CD14-positive monocyte (primary cell): ENCODE data around the gene KIF3B. TPM values are rescaled to one million over a fixed set of nuclear protein-coding genes. Genes with fewer than 3 reads are reported as not detected.
A peak's percentile ranks its signal among the peaks of the same experiment; 100 is the strongest.

ENCODE experiments used
- DNase-seq, 3 donors: peaks; one replicate each; pipeline ENCODE4 v3.0.0-alpha.2; 2011 to 2022
- H2AFZ ChIP-seq: 2 replicates; pipeline ENCODE4 v1.6.0; 2012; ENCODE audit warnings: mild to moderate bottlenecking, low read depth, low read length, inconsistent platforms; ENCODE audit not compliant: insufficient read depth, poor library complexity, severe bottlenecking
- H3K27ac ChIP-seq, 2 donors: 1 replicate in 1 of 2; 2 replicates in 1 of 2; pipeline ENCODE4 v1.5.1; 2012 to 2013; ENCODE audit warnings: low read length in 2 of 2, control low read depth in 1 of 2, inconsistent platforms in 1 of 2, low read depth in 1 of 2, mild to moderate bottlenecking in 1 of 2
- H3K27me3 ChIP-seq, 2 donors: one replicate each; pipeline versions ENCODE4 v1.6.0 to v1.6.1; 2011 to 2013; ENCODE audit warnings: low read length in 2 of 2; ENCODE audit not compliant: control insufficient read depth in 2 of 2, insufficient read depth in 2 of 2
- H3K36me3 ChIP-seq, 2 donors: replicated peaks in 1 of 2; 1 replicate in 1 of 2; 2 replicates in 1 of 2; pipeline versions ENCODE4 v1.5.1 to v1.6.1; 2012 to 2013; ENCODE audit warnings: low read length in 2 of 2, control low read depth in 1 of 2, inconsistent platforms in 1 of 2, mild to moderate bottlenecking in 1 of 2; ENCODE audit not compliant: insufficient read depth in 2 of 2, control insufficient read depth in 1 of 2
- H3K4me1 ChIP-seq, 2 donors: 1 replicate in 1 of 2; 2 replicates in 1 of 2; pipeline versions ENCODE4 v1.5.1 to v1.6.1; 2012 to 2013; ENCODE audit warnings: low read length in 2 of 2, control low read depth in 1 of 2, inconsistent platforms in 1 of 2, mild to moderate bottlenecking in 1 of 2, moderate library complexity in 1 of 2; ENCODE audit not compliant: insufficient read depth in 2 of 2, control insufficient read depth in 1 of 2
- H3K4me2 ChIP-seq: replicated peaks from 2 replicates; pipeline ENCODE3; 2012; ENCODE audit warnings: low read length, moderate library complexity, mild to moderate bottlenecking; ENCODE audit not compliant: poor library complexity, severe bottlenecking; ENCODE audit errors: extremely low read depth
- H3K4me3 ChIP-seq, 3 experiments: fragments of 200-600 bp in 1 of 3; sonication (generic) in 1 of 3; replicated peaks in 1 of 3; 1 replicate in 2 of 3; 2 replicates in 1 of 3; pipeline ENCODE4 v1.5.1; 2011 to 2013; ENCODE audit warnings: low read length in 3 of 3, mild to moderate bottlenecking in 3 of 3, control low read depth in 2 of 3, low read depth in 2 of 3, inconsistent platforms in 1 of 3, moderate library complexity in 1 of 3
- H3K79me2 ChIP-seq: 2 replicates; pipeline ENCODE4 v1.6.0; 2012; ENCODE audit warnings: mild to moderate bottlenecking, control low read depth, inconsistent platforms, low read length, moderate library complexity; ENCODE audit not compliant: insufficient read depth
- H3K9ac ChIP-seq: 2 replicates; pipeline ENCODE4 v1.6.0; 2017; ENCODE audit warnings: low read length, mild to moderate bottlenecking; ENCODE audit not compliant: insufficient read depth, poor library complexity, severe bottlenecking
- H3K9me3 ChIP-seq, 2 donors: replicated peaks in 1 of 2; 1 replicate in 1 of 2; 2 replicates in 1 of 2; pipeline versions ENCODE4 v1.5.1 to v1.6.1; 2012 to 2013; ENCODE audit warnings: low read length in 2 of 2, control low read depth in 1 of 2; ENCODE audit not compliant: control insufficient read depth in 1 of 2, insufficient read depth in 1 of 2
- H4K20me1 ChIP-seq: 2 replicates; pipeline ENCODE4 v1.6.0; 2012; ENCODE audit warnings: mild to moderate bottlenecking, low read length, control low read depth, moderate library complexity; ENCODE audit not compliant: insufficient read depth
- H3K27ac Mint-ChIP-seq, 7 donors: one replicate each; pipeline ENCODE4 v1.8.0; 2020; ENCODE audit warnings: mild to moderate bottlenecking in 7 of 7, mixed read lengths in 7 of 7, moderate library complexity in 6 of 7, inconsistent platforms in 2 of 7
- H3K27me3 Mint-ChIP-seq, 3 donors: one replicate each; pipeline ENCODE4 v1.8.0; 2021 to 2022; ENCODE audit warnings: low read depth in 3 of 3, mild to moderate bottlenecking in 3 of 3, mixed read lengths in 3 of 3, moderate library complexity in 3 of 3, inconsistent platforms in 1 of 3
- H3K36me3 Mint-ChIP-seq, 2 donors: one replicate each; pipeline ENCODE4 v1.8.0; 2020; ENCODE audit warnings: mixed read lengths in 2 of 2, inconsistent platforms in 1 of 2, mild to moderate bottlenecking in 1 of 2
- H3K4me1 Mint-ChIP-seq: one replicate; pipeline ENCODE4 v1.8.0; 2020; ENCODE audit warnings: mild to moderate bottlenecking, mixed read lengths
- H3K4me3 Mint-ChIP-seq, 2 donors: one replicate each; pipeline ENCODE4 v1.8.0; 2020; ENCODE audit warnings: mild to moderate bottlenecking in 2 of 2, mixed read lengths in 2 of 2, moderate library complexity in 1 of 2
- H3K9me3 Mint-ChIP-seq, 7 donors: one replicate each; pipeline ENCODE4 v1.8.0; 2020 to 2022; ENCODE audit warnings: mixed read lengths in 7 of 7, mild to moderate bottlenecking in 6 of 7, moderate library complexity in 6 of 7, inconsistent platforms in 2 of 7
- WGBS: methylation state at CpG from one replicate; pipeline ENCODE4 v1.1.5; 2013; ENCODE audit warnings: missing lambda C conversion rate; ENCODE audit not compliant: insufficient coverage; 5-methylcytosine and 5-hydroxymethylcytosine counted together
- intact Hi-C, 2 donors: fragments of 100-400 bp; cut with micrococcal nuclease; formaldehyde crosslinking; loops; one replicate each; pipeline versions ENCODE4 v1.15.0 to v1.15.1; 2023
- polyA plus RNA-seq, 3 donors: library from polyadenylated mRNA; depleted of rRNA in 1 of 3; unstranded in 2 of 3; stranded (reverse) in 1 of 3; fragments of 300-500 nt in 2 of 3; fragments of >200 nt in 1 of 3; fragmentation: Illumina TruSeq in 2 of 3; gene quantifications; 1 replicate in 2 of 3; 2 replicates in 1 of 3; pipeline ENCODE4 v1.2.3, GENCODE V29; 2012 to 2021
- TF ChIP-seq, protein P1 (sequence below): fragments of 200-600 bp; IDR thresholded peaks from one replicate; pipeline ENCODE4 v1.8.0; 2022; ENCODE audit warnings: antibody characterized with exemption, mild to moderate bottlenecking

Gene KIF3B
- polyA plus RNA-seq, 3 donors, result 1.5 to 7.5 (median 3.4) TPM

DNA sequence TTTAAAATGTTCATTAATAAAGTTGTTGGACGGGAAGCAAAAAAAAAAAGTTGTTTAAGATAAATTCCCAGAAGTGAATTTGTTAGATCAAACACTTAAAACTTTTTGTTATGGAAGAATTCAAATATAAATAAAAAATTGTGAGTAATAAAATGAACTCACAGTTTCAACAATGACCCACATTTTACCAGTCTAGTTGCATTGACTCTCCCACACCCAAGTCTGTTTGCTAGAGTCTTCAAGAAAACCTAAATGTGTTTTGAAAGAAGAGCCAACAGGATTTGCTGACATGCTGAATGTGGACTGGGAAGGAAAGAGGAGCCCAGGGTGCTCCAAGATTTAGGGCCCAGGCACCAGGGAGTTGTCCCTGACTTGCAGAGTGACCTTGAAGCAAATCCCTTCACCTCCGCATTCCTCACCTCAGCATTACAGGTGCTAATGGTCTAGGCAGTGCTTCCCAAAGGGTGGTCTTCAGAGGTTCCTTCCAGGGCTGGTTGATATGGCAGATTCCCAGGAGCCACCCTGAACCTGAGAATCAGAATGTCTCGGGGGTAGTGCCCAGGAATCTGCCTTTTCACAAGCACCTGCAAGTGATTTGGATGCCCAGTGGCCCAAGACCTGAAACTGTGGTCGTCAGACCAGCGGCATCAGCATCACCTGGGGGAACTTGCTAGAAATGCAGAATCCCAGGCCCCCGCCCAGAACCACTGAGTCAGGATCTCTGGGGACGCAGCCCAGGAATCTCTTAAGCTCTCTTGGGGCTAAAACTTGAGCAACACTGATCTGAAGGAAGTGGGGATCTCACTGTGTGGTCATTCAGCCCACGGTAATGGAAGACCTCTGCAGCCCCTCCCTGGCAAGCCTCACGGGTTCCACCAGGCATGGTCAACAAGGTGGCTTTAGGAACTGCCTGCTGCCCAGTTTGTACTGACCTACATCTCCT lies 38.7 kb upstream of the KIF3B start:
- Histone ChIP-seq H3K79me2 (no peaks in the 10 kb centered on the region), H2AFZ (no peak overlapping the region), H3K4me3 (no peak overlapping the region), H3K27ac (no peak overlapping the region), H3K9ac (no peak overlapping the region), H4K20me1 (no peaks in the 10 kb centered on the region), H3K9me3 (no peaks in the 10 kb centered on the region), H3K4me1 (peaks cover 25 to 39% of the 10 kb centered on the region in 2 donors), H3K27me3 (no peaks in the 10 kb centered on the region), H3K4me2 (no peak overlapping the region), H3K36me3 (peaks cover 14 to 32% of the 10 kb centered on the region in 2 donors)
- 87% methylated on average over 6 of the region's 9 CpGs for WGBS
- no peaks in the 10 kb centered on the region for H3K27me3 Mint-ChIP-seq
- no peak for DNase-seq
- intact Hi-C loops, result no loop called here
- peaks cover 27 to 30% of the 10 kb centered on the region in 2 donors for H3K36me3 Mint-ChIP-seq
- TF ChIP-seq, protein P1, sequence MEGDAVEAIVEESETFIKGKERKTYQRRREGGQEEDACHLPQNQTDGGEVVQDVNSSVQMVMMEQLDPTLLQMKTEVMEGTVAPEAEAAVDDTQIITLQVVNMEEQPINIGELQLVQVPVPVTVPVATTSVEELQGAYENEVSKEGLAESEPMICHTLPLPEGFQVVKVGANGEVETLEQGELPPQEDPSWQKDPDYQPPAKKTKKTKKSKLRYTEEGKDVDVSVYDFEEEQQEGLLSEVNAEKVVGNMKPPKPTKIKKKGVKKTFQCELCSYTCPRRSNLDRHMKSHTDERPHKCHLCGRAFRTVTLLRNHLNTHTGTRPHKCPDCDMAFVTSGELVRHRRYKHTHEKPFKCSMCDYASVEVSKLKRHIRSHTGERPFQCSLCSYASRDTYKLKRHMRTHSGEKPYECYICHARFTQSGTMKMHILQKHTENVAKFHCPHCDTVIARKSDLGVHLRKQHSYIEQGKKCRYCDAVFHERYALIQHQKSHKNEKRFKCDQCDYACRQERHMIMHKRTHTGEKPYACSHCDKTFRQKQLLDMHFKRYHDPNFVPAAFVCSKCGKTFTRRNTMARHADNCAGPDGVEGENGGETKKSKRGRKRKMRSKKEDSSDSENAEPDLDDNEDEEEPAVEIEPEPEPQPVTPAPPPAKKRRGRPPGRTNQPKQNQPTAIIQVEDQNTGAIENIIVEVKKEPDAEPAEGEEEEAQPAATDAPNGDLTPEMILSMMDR, result no peak
- H3K27ac Mint-ChIP-seq, result no peak overlapping the region
- H3K4me3 Mint-ChIP-seq, result no peak overlapping the region
- peaks cover 0 to 2% (median 0%) of the 10 kb centered on the region in 7 donors for H3K9me3 Mint-ChIP-seq
- H3K4me1 Mint-ChIP-seq, result peaks cover 34% of the 10 kb centered on the region

DNA sequence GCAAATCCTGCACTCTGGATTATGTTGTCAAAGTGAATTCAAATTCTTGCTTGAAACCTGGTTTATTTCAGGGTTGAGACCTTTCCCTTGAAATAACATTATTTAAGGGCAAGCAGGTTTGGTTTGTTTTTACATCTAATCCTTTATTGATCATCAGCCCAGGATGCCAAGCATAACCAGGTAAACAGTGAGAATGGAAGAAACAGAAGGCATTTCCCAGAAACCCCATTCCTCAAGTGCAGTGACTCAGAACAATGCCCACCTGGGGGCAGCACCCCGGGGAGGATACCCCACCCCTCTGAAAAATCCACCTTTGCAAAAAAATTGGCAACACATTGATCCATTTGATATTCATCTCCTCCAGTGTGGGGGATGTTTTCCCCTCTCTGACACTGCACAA lies 37.2 kb upstream of the KIF3B start:
- Histone ChIP-seq H2AFZ (no peak overlapping the region), H3K4me1 (peaks cover 10 to 24% of the 10 kb centered on the region in 2 donors), H3K4me2 (no peak overlapping the region), H3K36me3 (peaks cover 12 to 23% of the 10 kb centered on the region in 2 donors), H3K9ac (no peak overlapping the region), H3K4me3 (no peak overlapping the region), H3K79me2 (no peaks in the 10 kb centered on the region), H3K9me3 (no peaks in the 10 kb centered on the region), H4K20me1 (no peaks in the 10 kb centered on the region), H3K27me3 (no peaks in the 10 kb centered on the region), H3K27ac (no peak overlapping the region)
- H3K4me1 Mint-ChIP-seq, result peaks cover 20% of the 10 kb centered on the region
- peaks cover 0 to 2% (median 0%) of the 10 kb centered on the region in 7 donors for H3K9me3 Mint-ChIP-seq
- H3K27me3 Mint-ChIP-seq, result no peaks in the 10 kb centered on the region
- H3K36me3 Mint-ChIP-seq, result peaks cover 17 to 18% of the 10 kb centered on the region in 2 donors
- WGBS, result no CpG with 5 or more reads among the region's 1 CpG
- no peak for DNase-seq
- intact Hi-C loops, result no loop called here
- peak overlapping the region in 1 of 7 donors; percentile 52 for H3K27ac Mint-ChIP-seq
- no peak overlapping the region for H3K4me3 Mint-ChIP-seq
- TF ChIP-seq, protein P1, result no peak
